ENCODE measurements around the gene VPS41.

The VPS41 gene

DNA sequence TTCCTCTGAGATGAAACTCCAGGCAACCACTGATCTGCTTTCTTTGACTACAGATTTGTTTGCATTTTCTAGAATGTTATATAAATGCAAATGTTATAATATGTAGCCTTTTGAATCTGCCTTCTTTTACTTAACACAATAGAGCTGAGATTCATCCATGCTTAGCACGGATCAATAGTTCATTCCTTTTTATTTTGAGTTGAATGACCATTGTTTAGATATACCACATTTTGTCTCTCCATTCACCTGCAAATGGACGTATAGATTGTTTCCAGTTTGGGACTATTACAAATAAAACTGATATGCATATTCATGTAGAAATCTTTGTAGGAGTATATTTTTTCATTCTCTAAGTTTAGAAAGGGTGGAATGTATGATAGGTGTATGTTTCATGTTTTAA, 57.7 kb downstream of the VPS41 start:
- no peak for DNase-seq

DNA sequence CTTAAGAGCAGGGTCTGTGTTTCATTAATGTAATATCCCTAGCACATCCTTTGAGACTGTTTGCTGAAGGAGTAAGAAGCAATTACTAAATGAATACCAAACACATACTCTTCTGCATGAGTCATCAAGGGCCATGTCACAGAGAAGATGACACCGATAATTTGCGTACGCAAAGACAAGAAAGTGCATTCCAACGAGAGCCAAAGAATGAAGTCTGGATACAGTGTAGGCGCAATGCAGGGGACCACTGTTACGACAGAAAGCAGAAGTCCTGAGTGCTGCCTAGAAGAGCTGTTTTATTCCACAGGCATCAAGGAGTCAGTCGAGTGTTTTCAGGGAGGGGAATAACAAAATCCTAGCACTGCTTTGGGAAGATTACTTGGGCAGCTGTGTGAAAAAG, 62.7 kb downstream of the VPS41 start:
- no peak for DNase-seq

DNA sequence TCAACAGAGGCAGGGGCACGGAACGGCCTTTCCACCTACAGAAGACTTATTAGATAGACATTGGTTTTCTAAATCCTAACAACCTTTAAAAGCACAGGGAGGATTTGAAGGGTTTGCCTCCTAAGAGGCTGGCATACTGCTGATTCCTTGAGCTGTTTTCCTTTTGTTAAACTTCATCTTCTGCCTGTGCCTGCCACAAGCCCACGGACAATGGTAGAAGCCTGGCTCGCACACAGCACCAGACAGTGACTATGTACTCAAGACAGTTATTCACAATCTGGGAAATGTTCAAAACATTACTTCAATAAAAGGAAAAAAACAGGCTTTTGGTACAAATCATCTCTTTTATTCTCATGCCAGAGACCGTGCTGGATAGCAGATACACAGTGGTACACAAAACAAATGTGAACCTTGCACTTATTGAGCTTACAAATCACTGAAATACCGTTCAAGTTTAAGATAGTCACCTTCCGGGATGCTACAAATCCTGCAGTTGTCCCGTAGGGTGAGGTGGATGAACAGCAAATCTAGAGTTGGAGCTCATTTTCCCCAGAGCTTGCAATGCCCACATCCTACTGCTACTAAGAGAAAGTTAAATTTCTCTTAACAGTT, 63.9 kb downstream of the VPS41 start:
- no peak for DNase-seq

DNA sequence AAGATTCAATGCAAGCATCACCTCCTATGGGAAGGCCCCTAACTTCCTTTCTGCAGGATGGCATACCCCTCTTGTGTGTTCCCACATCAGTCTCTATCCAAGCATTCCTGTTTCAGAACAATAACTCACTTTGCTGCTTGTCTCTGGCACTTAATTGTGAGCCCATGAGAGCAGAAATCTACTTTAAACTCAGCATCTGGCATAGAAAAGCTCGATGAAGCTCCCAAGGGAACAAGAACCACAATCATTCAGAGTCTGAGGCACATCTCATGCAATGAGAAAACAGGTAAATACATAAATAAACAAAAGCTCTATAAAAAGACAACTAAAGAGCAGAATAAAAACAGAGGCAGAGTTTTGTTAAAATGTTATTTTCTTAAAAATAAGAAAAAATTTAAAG, 66.2 kb downstream of the VPS41 start:
- DNase-seq, result no peak

DNA sequence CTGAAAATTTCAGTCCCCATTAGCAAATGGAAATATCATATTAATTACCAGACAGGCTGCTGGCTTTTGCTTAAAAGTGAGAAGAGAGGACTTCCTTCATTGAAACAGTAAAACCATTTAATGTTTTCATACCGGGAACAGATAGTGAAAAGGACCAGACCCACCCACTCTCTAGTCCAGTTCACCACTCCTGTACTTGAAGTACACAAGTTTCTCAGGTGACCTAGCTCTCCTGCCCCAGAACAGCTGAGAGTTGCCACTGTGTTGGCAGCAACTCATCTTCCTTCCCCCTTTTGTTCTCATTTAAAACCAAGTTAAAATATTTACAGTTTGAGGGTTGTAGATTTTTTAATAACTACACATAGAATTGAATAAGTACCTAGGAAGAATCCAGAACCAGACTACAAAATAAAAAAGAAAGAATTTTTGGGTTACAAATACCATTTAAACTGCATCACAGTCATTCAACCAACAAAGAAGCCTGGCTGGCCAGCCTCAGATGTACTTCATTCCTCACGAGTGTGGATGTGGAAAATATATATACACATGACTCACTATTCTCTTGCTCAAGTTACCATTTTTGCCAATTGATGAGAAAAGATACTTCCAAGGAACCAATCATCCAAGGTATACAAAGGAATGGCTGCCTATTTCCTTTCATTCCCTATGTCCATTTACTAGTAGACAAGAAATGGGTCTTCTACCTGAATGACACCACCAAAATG, 68.1 kb downstream of the VPS41 start:
- no peak for DNase-seq

DNA sequence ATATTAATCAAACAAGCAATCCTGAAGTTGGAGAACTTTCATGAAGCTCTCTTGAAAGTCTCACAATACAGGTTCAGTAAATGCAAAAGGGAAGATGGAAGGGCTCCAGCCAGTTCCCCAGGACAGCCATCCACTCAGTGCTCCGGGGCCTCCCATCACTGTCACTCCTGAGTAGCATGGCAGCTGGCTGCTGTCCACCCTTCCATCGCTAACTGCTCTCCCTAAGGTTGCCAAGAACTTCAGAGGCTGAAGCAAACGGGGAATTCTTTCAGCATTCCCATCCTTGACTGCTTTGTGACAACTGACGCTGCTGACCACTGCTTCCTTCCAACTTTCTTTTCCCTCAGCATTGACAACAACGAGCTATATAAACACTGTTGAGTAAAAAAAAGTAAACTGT, 69.1 kb downstream of the VPS41 start:
- DNase-seq, result no peak

DNA sequence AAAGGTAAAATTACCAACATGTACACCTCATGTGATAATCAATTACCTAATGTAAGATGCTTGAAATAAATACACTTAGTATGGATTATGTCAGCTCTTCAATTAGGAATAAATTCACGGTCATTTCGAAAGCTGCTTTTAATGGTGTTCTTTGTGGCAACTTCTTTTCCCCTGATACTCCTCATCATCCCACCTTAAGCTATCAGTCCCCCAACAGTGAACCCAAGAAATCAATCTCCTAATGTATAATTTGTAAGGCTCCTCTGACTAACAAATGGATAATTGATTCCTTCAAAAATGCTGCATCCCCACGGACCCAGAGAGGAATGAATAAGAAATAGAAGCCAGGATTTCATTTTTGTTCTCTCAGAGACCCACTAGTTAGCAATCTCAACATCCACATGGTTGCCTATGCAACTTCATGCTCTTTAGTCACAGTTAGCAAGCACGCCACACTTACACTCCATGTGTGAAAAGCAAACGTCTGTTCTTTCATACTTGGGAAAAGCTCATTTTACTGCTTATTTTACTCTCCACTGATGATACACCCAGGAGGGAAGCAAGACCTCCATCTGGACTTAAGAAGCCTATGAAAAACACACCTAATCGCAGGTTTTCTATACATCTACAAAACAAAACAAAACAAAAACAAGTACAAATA, 70.1 kb downstream of the VPS41 start:
- no peak for DNase-seq

DNA sequence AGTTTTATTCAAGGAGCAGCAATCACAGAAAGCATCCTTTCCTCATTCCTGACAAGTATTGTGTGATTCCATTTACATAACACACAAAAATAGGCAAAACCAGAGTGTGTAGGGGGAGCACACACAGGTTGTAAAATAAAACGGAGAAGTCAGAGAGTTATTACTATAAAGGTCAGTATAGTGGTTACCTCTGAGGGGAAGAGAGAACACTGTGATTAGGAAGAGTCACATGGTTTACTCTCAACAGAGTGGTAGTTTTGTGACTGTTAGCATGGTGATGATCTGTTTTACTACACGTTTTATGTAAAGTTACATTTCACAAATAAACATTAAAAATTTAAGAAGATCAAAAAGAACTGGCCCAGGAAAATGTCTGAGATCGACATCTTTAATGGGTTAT, 74.6 kb downstream of the VPS41 start:
- no peak for DNase-seq

DNA sequence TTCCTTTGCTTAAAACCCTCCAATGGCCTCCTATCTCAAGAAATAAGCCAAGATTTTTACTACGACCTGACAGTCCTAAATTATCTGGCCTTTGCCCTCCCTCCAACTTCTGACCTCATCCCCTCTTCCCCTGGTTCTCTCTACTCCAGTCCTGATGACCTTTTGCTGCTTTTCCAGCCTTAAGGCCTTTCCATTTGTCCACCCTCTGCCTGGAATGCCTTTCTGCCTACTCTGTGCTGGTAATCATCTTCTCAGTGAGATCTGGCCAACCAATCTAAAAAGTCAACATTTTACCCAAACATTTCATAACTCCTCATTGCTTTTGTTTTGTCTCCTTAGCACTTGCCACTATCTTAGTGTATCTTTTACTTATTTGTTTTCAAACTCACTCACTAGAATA, 75.7 kb downstream of the VPS41 start:
- DNase-seq, result no peak

DNA sequence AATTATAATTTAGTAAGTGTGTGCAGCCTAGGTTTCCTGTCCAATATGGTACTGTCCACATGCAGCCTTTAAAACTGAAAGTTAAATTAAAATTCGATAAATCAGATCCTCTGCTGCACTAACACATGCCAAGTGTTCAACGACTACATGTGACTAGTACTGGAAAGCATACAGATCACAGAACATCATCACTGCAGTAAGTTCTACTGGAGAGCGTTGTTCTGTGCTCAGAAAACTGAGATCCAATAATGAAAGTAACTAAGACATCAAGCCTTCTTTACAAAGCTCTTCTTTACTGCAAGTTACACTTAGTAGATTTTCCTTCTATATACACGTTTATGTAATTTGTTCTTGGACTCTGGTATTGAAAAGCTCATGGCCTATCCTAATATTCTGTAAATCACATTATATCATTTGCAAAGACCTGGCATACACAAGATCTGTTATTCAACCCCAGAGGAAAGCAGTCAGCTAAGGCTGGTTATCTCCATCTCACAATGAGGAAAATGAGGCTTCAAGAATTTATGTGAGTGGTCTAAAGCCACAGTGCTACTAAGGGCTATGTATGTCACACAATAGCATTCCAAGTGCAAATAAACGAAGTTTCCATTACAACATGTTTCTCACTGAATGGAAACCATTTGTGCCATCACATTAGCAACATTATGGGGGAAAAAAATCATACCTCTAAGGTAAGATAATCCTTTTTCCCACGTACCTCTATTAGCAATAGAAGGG, 77.6 kb downstream of the VPS41 start:
- DNase-seq, result no peak

DNA sequence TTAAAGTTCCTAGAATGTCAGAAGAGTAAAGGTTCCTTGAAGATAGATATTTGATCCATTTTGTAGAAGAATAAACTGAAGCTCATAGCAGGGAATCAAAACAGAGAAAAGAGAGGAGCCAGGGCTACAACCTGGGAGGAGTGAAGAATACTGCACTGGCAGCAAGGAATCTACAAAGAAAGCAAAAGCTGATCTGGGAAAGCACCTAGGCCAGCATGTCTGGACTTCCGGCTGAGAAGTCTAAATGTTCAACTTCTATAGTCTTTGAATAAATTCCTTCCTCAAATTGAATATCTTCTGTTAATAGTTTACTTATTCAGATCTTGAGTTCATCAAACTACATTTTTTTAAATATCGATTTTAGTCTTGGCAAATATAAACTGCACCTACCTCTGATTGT, 78.2 kb downstream of the VPS41 start:
- no peak for DNase-seq

DNA sequence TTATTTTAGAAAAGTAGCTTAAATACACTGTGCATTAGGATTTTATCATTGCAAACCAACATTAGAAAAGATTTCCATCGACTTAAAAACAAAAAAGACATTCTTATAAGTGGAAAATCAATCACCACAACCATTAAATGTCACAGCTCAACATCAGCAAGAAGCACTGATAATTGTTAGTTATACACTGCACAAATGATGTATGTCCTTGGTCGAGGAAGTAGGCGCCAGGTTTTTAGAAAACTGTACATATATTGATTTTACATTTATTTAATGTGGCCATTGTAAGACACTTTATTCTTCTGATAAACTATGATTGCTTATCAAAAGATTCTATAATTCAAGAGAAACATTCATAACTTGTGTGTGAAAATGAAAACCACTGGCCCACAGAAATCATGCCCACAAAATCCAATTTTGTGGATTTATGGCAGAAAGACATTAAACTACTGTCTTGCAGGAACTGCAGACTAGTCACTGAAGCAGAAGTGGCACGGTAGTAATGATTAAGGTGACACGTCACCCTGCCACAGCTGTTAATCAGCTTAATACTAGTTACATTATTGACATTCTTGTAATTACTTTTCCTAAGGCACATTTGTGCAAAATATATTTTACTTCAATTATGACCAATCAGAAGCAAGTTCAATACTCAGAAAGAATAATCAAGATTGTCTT, 79.4 kb downstream of the VPS41 start:
- DNase-seq, result no peak

DNA sequence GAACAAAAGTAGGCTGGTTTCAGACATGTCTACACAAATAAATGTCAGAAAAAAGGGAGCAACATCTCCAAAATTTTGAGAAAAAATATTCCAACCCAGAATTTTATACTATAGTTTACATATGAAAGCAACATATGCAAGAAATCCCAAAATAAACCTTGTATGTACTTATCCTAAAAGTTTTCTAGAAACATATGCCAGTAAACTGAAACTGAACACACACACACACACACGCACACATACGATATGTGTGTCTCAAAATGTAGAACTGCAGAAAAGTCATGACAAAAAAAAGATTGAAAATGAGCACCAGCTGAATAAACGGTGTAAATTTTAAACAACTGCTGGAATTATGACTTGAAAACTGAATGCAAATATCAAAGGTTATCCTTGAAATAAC, 81.0 kb downstream of the VPS41 start:
- no peak for DNase-seq

DNA sequence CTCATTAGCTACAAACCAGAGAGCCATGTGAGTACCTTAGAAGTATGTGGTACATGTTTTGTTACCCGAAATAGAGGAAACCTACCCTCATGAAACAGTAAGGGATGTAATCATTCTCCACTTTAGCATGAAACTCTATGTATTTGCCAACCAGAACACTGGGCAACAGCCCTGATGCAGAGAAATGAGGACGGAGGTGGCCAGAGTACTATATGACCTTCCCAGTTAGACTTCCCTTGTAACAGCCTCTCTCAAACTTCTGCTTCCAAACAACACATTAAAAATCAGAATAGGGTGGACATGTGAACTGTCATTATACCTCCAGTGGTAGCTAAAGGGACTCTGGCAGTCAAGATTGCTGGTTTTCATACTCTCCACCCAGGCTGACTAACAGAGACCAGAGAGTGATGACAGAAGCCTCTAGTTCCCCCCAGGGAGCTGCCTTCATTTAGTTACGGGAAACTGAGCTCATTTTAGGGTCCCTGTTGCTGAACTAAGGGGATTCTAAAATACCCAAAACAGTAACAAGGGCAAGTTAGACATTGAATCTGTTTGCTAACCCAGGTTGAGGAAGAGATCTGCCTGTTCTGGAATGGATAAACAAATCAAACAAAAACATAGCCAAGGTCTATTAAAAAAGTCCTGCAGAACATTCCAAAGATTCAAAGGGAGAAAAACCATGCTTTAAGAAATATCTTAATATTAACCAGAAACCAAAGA, 83.1 kb downstream of the VPS41 start:
- DNase-seq, result no peak

DNA sequence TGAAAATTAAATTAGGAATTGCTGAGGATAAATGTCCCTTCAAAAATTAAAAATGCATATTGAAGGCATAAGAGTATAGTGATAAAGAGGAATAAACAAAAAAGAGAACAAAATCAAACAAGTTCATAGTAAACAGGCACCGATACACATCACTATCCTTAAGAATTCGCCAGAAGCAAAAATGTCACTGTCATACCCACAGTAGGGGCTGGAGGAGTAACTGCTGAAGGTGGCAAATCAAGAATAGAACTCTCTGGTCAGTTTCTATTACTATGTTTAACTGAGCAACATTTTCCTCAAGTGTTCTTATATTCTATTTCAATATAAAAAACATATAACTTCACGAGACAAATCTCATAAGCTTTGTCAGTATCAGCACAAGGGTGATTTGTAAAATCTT, 84.0 kb downstream of the VPS41 start:
- no peak for DNase-seq

DNA sequence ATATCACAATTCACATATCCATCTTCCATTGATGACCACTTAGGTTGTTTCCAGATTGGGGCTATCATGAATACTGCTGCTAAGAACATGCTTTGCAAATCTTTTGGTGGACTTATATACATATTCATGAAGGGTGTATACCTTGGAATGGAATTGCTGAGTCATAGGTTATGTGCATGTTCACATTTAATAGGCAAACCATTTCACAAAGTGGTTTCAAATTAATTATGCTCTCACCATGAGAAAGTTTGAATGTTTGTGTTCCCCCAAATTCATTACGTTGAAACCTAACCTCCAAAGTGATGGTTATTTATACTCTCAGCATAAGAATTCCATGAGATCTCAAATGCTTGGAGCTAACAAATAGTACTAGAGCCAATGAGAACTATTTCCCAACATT, 86.4 kb downstream of the VPS41 start:
- DNase-seq, result no peak

DNA sequence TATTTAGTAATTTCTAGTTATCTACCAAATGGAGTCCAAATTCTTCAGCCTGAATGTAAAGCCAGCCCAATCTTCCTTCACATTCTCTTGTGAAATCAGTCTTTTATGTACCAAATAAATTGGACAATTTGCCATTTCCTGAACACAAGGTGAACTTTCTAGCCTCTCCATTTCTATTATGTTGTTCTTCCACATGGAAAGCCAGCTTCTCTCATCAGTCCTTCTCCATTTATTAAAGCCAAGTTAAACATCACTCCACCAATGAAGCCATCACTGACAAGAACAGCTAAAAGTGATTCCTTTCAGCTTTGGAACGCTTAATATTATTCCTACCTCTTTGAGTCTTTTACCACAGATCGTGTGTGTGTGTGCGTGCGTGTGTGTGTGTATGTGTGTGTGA, 88.4 kb downstream of the VPS41 start:
- no peak for DNase-seq

DNA sequence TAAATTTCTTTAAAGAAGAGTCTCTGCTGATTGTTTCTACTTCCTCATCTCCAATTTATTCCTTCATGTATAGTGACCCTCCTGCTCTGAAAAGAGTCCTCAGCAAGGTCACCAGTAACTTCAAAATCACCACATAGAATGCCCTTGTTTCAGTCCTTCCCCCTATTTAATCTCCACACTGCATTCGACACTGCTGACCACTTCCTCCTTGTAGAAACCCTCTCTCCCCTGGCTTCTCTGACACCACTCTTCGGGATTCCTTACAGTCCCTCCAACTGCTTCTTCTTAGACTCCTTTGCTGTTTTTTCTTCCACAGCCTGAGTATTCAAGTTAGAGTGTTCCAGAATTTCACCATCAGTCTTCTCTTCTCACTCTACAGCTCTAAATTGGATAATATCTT, 89.5 kb downstream of the VPS41 start:
- no peak for DNase-seq

DNA sequence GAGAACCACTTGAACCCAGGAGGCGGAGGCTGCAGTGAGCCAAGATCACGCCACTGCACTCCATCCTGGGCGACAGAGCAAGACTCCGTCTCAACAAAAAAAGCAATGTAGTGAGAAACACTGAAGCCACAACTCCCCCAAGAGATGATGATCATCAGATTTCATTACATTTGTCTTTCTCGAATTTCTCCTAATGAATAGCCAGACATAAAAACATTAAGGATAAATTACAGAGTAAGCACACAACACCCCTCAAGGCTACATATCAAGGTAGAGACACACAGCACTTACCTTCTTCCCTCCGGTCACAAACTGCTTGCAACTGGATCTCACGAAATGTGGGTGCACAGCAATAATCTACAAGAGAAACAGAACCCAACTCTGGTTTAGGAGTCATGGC, 91.5 kb downstream of the VPS41 start:
- DNase-seq, result no peak

DNA sequence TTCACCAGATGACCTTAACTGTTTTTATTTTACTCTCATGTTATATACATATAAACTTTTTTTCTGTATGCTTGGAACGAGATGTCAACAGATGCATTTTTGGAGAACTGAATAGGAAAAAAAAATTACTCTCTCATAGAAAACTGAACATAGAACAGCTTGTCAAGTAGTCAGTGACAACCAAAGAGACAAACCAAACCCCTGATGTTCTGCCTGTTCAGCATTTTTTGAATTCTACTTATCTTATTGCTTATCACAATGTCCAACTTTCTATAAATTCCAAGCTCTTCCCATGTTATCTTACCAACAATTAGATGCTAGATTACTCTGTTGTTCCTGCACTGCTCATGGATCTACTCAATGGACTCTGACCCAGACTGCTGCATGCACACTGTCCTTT, 95.2 kb downstream of the VPS41 start:
- no peak for DNase-seq

DNA sequence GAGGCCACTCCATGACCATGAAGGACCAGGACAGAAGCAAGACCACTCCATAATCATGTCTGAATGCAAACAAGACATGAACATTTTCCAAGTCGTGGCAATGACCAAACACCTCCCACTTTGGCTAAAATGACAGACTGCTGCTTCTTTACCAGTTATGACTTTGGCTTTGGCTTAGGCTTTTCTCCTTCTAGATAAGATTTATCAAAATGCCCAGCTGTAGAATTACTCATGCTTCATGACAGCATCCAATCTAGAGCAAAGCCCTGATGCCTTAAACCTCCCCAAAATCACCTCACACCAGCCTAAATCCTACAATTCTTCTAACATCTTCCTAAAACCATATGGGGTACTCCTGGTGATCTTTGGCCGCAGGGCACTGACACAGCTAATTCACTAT, 102.1 kb downstream of the VPS41 start:
- no peak for DNase-seq

DNA sequence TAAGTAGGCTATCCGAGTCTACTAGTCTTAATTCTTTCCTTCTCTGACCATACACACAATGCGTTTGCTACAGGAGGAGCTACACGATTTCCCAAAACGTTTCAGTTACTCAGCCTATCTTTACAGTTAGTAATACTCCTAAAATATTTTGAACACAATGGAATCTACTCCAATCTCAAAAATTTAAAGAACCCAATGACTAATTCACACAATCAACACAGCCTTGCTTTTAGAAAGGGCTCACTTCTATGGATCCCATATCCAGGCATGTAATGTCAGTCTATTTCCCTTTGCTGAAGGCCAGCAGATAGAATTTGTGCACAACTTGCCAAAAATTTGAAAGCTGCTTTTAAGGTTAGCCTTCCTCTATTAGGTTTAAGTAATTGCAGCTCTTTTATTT, 107.2 kb downstream of the VPS41 start:
- DNase-seq, result no peak

Data from GOT3 (cell line).